ENCODE measurements around the gene B3GLCT.

The B3GLCT gene

DNA sequence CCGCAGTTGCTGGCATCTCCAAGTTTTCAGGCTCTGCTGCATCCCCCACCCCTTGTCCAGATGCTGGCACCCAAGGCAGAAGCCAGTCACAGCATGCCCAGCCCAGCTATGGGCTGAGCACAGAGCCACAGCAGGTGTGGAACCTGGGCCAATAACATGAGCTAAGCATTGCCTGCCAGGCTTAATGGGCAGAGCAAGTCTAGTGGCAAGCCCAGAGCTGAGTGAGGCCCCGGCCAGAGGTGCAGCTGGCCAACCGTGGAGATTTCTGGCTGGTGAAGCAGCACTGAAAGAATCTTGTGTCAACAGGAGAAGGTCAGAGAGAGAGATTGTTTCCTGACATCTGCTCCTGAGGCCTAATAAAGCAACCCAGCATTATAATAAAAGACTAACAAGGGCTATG lies 111.0 kb downstream of the B3GLCT start:
- no peak overlapping the region for H3K9ac ChIP-seq (ENCODE audit: low read length in 5 of 5)
- no peaks in the 10 kb centered on the region for H3K27me3 ChIP-seq (ENCODE audit: control insufficient read depth in 5 of 5, insufficient read depth in 4 of 5, low read length in 5 of 5)
- peaks cover 0 to 5% (median 2%) of the 10 kb centered on the region in 5 donors for H3K36me3 ChIP-seq (ENCODE audit: control insufficient read depth in 5 of 5, insufficient read depth in 5 of 5, low read length in 5 of 5)
- peaks cover 0 to 3% (median 0%) of the 10 kb centered on the region in 5 donors for H3K4me1 ChIP-seq (ENCODE audit: control insufficient read depth in 5 of 5, insufficient read depth in 5 of 5, low read length in 5 of 5)
- no peak overlapping the region for H3K27ac ChIP-seq (ENCODE audit: low read depth, low read length)
- H3K4me3 ChIP-seq (ENCODE audit: low read depth in 1 of 5, low read length in 5 of 5): no peak overlapping the region
- peaks cover 6 to 35% (median 20%) of the 10 kb centered on the region in 5 donors for H3K9me3 ChIP-seq (ENCODE audit: control insufficient read depth in 5 of 5, low read length in 5 of 5)

DNA sequence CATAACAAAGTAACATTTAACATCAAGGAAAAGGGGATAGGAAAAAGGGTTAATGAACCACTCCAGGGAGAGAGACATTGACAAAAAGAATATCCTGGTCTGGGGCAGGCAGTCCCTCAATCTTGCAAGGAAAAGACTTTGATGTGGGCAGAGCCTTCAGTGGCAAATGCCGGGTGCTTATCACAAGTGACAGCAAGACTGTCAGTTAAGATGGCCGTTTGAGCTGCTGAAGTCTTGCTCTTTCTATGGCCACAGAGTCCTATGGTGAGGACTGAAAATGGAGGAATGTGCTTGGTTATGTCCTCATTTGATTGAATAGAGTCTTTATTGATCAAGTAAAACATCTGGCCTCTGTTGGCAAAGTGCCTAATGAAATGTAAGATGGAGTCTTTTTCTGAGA lies 112.1 kb downstream of the B3GLCT start:
- H3K4me1 ChIP-seq (ENCODE audit: control insufficient read depth in 5 of 5, insufficient read depth in 5 of 5, low read length in 5 of 5): peaks cover 0 to 3% (median 0%) of the 10 kb centered on the region in 5 donors
- peaks cover 0 to 5% (median 2%) of the 10 kb centered on the region in 5 donors for H3K36me3 ChIP-seq (ENCODE audit: control insufficient read depth in 5 of 5, insufficient read depth in 5 of 5, low read length in 5 of 5)
- no peaks in the 10 kb centered on the region for H3K27me3 ChIP-seq (ENCODE audit: control insufficient read depth in 5 of 5, insufficient read depth in 4 of 5, low read length in 5 of 5)
- no peak overlapping the region for H3K27ac ChIP-seq (ENCODE audit: low read depth, low read length)
- no peak overlapping the region for H3K4me3 ChIP-seq (ENCODE audit: low read depth in 1 of 5, low read length in 5 of 5)
- H3K9ac ChIP-seq (ENCODE audit: low read length in 5 of 5): no peak overlapping the region
- H3K9me3 ChIP-seq (ENCODE audit: control insufficient read depth in 5 of 5, low read length in 5 of 5): peaks cover 6 to 38% (median 20%) of the 10 kb centered on the region in 5 donors

DNA sequence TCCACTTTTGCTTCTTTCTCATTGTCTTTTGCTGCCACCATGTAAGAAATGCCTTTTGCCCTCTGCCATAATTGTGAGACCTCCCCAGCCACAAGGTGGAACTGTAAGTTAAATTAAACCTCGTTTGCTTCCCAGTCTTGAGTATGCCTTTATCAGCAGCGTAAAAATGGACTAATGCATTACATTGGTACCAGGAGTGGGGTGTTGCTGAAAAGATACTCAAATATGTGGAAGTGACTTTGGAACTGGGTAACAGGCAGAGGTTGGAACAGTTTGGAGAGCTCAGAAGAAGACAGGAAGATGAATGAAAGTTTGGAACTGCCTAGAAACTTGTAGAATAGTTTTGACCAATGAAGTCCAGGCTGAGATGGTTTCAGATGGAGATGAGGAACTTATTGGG lies 115.2 kb downstream of the B3GLCT start:
- Histone ChIP-seq H3K36me3 (ENCODE audit: control insufficient read depth in 5 of 5, insufficient read depth in 5 of 5, low read length in 5 of 5) (peaks cover 0 to 18% (median 10%) of the 10 kb centered on the region in 5 donors), H3K4me3 (ENCODE audit: low read depth in 1 of 5, low read length in 5 of 5) (peak overlapping the region in 1 of 5 donors; percentile 25), H3K4me1 (ENCODE audit: control insufficient read depth in 5 of 5, insufficient read depth in 5 of 5, low read length in 5 of 5) (peaks cover 0 to 3% (median 0%) of the 10 kb centered on the region in 5 donors), H3K9me3 (ENCODE audit: control insufficient read depth in 5 of 5, low read length in 5 of 5) (peaks cover 5 to 31% (median 17%) of the 10 kb centered on the region in 5 donors), H3K27me3 (ENCODE audit: control insufficient read depth in 5 of 5, insufficient read depth in 4 of 5, low read length in 5 of 5) (no peaks in the 10 kb centered on the region), H3K9ac (ENCODE audit: low read length in 5 of 5) (no peak overlapping the region), H3K27ac (ENCODE audit: low read depth, low read length) (no peak overlapping the region)

DNA sequence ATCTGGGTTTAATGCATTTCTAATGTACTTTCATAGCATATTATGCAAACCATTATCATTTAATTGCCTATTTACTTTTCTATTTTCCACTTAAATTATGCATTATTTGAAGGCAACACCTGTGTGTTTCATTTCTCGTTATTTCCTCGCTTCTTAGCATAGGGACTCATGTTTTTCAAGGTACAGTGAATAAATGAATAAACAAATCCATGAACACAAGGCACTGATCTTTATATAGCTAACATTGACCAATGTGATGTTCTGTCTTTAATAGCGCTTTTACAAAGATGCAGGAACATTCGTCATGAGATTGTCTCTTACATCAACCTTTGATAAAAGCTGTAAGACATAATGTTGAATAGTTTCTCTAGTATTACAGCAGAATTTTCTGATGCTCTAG lies 121.2 kb downstream of the B3GLCT start:
- no peak overlapping the region for H3K9ac ChIP-seq (ENCODE audit: low read length in 5 of 5)
- H3K36me3 ChIP-seq (ENCODE audit: control insufficient read depth in 5 of 5, insufficient read depth in 5 of 5, low read length in 5 of 5): peaks cover 0 to 21% (median 10%) of the 10 kb centered on the region in 5 donors
- H3K9me3 ChIP-seq (ENCODE audit: control insufficient read depth in 5 of 5, low read length in 5 of 5): peaks cover 0 to 1% (median 0%) of the 10 kb centered on the region in 5 donors
- no peaks in the 10 kb centered on the region for H3K27me3 ChIP-seq (ENCODE audit: control insufficient read depth in 5 of 5, insufficient read depth in 4 of 5, low read length in 5 of 5)
- H3K4me1 ChIP-seq (ENCODE audit: control insufficient read depth in 5 of 5, insufficient read depth in 5 of 5, low read length in 5 of 5): peaks cover 0 to 8% (median 0%) of the 10 kb centered on the region in 5 donors
- H3K4me3 ChIP-seq (ENCODE audit: low read depth in 1 of 5, low read length in 5 of 5): no peak overlapping the region
- no peak overlapping the region for H3K27ac ChIP-seq (ENCODE audit: low read depth, low read length)

DNA sequence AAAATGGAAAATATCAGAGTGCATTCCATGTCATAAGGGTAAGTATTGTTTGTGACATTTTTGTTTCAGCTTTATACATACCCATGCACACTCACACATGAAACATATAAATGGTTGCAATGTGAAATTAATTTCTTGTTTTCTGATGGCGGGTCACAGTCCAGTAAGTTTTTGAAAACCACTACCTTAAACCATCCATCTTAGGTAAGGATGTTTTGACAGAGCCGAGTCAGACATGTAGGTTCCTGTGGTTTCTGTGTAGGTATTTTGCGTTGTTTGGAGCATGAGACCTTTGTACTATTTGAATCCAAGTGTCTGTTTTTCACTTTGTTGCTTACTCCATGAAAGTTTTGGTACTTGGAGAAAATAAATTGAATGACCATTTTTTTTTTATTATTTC lies 121.7 kb downstream of the B3GLCT start:
- H3K9me3 ChIP-seq (ENCODE audit: control insufficient read depth in 5 of 5, low read length in 5 of 5): no peaks in the 10 kb centered on the region
- H3K9ac ChIP-seq (ENCODE audit: low read length in 5 of 5): no peak overlapping the region
- peaks cover 0 to 8% (median 0%) of the 10 kb centered on the region in 5 donors for H3K4me1 ChIP-seq (ENCODE audit: control insufficient read depth in 5 of 5, insufficient read depth in 5 of 5, low read length in 5 of 5)
- H3K4me3 ChIP-seq (ENCODE audit: low read depth in 1 of 5, low read length in 5 of 5): no peak overlapping the region
- H3K27me3 ChIP-seq (ENCODE audit: control insufficient read depth in 5 of 5, insufficient read depth in 4 of 5, low read length in 5 of 5): no peaks in the 10 kb centered on the region
- no peak overlapping the region for H3K27ac ChIP-seq (ENCODE audit: low read depth, low read length)
- peaks cover 0 to 21% (median 10%) of the 10 kb centered on the region in 5 donors for H3K36me3 ChIP-seq (ENCODE audit: control insufficient read depth in 5 of 5, insufficient read depth in 5 of 5, low read length in 5 of 5)

GRCh38 chr13:31322026-31322425 lies 122.3 kb downstream of the B3GLCT start:
- Histone ChIP-seq H3K36me3 (ENCODE audit: control insufficient read depth in 5 of 5, insufficient read depth in 5 of 5, low read length in 5 of 5) (peaks cover 0 to 21% (median 10%) of the 10 kb centered on the region in 5 donors), H3K9ac (ENCODE audit: low read length in 5 of 5) (no peak overlapping the region), H3K4me1 (ENCODE audit: control insufficient read depth in 5 of 5, insufficient read depth in 5 of 5, low read length in 5 of 5) (peaks cover 0 to 8% (median 0%) of the 10 kb centered on the region in 5 donors), H3K9me3 (ENCODE audit: control insufficient read depth in 5 of 5, low read length in 5 of 5) (no peaks in the 10 kb centered on the region), H3K27ac (ENCODE audit: low read depth, low read length) (no peak overlapping the region), H3K4me3 (ENCODE audit: low read depth in 1 of 5, low read length in 5 of 5) (no peak overlapping the region), H3K27me3 (ENCODE audit: control insufficient read depth in 5 of 5, insufficient read depth in 4 of 5, low read length in 5 of 5) (no peaks in the 10 kb centered on the region)

DNA sequence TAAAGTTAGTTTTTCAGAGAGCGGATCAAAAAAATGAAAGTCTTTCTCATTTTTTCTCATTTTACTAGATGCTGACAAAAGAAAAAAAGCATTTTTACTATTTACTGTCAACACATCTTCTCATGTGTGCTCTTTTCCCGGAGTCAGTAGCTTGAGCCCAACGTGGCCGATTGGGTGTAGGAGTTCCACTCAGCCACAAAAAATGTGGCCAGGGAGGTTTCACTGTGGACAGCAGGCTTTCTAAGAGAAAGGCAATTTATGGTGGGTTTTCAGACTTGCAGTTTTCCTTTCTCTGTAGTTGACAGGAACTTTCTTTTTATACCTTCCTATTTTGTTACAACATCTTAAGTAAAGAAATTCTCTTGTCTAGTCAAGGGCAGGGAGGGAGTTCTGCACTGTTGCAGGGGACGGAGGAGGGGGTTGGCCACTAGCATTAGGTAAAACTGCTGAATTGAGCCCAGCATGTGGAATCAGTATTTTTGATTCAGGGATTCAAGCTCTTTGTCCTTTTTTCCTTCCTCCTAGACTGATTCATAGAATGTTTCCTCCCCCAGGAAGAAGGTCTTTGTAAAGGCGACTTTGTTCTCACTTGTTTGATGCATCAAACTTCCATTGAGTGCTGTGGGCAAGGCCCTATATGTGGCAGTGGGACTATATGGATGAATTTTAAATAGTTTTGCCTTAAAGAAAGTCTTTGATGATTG lies 123.1 kb downstream of the B3GLCT start:
- H3K27ac ChIP-seq (ENCODE audit: low read depth, low read length): no peak overlapping the region
- no peaks in the 10 kb centered on the region for H3K9me3 ChIP-seq (ENCODE audit: control insufficient read depth in 5 of 5, low read length in 5 of 5)
- peaks cover 0 to 8% (median 0%) of the 10 kb centered on the region in 5 donors for H3K4me1 ChIP-seq (ENCODE audit: control insufficient read depth in 5 of 5, insufficient read depth in 5 of 5, low read length in 5 of 5)

GRCh38 chr13:31327182-31327860 lies 127.5 kb downstream of the B3GLCT start:
- Histone ChIP-seq H3K9ac (ENCODE audit: low read length in 5 of 5) (no peak overlapping the region), H3K27me3 (ENCODE audit: control insufficient read depth in 5 of 5, insufficient read depth in 4 of 5, low read length in 5 of 5) (no peaks in the 10 kb centered on the region), H3K4me1 (ENCODE audit: control insufficient read depth in 5 of 5, insufficient read depth in 5 of 5, low read length in 5 of 5) (peaks cover 0 to 5% (median 0%) of the 10 kb centered on the region in 5 donors), H3K4me3 (ENCODE audit: low read depth in 1 of 5, low read length in 5 of 5) (no peak overlapping the region), H3K27ac (ENCODE audit: low read depth, low read length) (no peak overlapping the region), H3K36me3 (ENCODE audit: control insufficient read depth in 5 of 5, insufficient read depth in 5 of 5, low read length in 5 of 5) (peaks cover 0 to 7% (median 4%) of the 10 kb centered on the region in 5 donors), H3K9me3 (ENCODE audit: control insufficient read depth in 5 of 5, low read length in 5 of 5) (no peaks in the 10 kb centered on the region)

More for the DNA sequence above, 123.1 kb downstream of the B3GLCT start:
- Histone ChIP-seq H3K36me3 (ENCODE audit: control insufficient read depth in 5 of 5, insufficient read depth in 5 of 5, low read length in 5 of 5) (peaks cover 0 to 18% (median 10%) of the 10 kb centered on the region in 5 donors), H3K27me3 (ENCODE audit: control insufficient read depth in 5 of 5, insufficient read depth in 4 of 5, low read length in 5 of 5) (no peaks in the 10 kb centered on the region), H3K9ac (ENCODE audit: low read length in 5 of 5) (no peak overlapping the region), H3K4me3 (ENCODE audit: low read depth in 1 of 5, low read length in 5 of 5) (no peak overlapping the region)

DNA sequence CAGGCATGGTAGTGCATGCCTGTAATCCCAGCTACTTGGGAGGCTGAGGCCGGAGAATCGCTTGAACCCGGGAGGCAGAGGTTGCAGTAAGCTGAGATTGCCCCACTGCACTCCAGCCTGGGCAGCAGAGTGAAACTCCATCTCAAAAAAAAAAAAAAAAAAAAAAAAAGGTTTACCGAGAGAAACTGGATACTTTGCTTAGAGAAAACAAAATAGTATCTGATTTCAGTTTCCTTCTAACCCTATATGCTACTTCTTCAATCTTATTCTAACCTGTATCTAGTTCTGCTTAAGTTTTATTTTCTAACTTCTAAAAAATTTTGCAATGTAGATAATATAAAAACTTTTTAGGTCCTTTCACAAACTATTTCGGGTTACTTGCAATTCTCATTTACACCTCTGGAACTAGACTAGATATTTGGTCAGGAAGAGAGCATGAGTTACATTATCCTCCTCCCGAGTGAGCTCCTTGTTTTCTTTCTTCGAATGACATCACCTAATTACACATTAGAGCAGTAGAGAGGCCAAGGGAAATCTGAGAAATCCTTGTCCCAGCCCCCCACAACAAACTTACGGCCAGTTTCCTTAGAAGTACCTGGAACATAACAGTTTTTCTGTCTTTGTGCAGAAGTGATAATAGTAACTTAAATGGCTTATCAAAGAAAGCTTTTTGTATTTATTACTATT lies 128.9 kb downstream of the B3GLCT start:
- peaks cover 0 to 5% (median 0%) of the 10 kb centered on the region in 5 donors for H3K4me1 ChIP-seq (ENCODE audit: control insufficient read depth in 5 of 5, insufficient read depth in 5 of 5, low read length in 5 of 5)
- no peak overlapping the region for H3K27ac ChIP-seq (ENCODE audit: low read depth, low read length)
- no peak overlapping the region for H3K4me3 ChIP-seq (ENCODE audit: low read depth in 1 of 5, low read length in 5 of 5)
- no peaks in the 10 kb centered on the region for H3K27me3 ChIP-seq (ENCODE audit: control insufficient read depth in 5 of 5, insufficient read depth in 4 of 5, low read length in 5 of 5)
- H3K9ac ChIP-seq (ENCODE audit: low read length in 5 of 5): no peak overlapping the region
- H3K9me3 ChIP-seq (ENCODE audit: control insufficient read depth in 5 of 5, low read length in 5 of 5): no peaks in the 10 kb centered on the region
- peaks cover 0 to 5% (median 2%) of the 10 kb centered on the region in 5 donors for H3K36me3 ChIP-seq (ENCODE audit: control insufficient read depth in 5 of 5, insufficient read depth in 5 of 5, low read length in 5 of 5)

Data from subcutaneous abdominal adipose tissue (tissue), 5 donors.